Measurements from ENCODE around the gene UNK.

DNA sequence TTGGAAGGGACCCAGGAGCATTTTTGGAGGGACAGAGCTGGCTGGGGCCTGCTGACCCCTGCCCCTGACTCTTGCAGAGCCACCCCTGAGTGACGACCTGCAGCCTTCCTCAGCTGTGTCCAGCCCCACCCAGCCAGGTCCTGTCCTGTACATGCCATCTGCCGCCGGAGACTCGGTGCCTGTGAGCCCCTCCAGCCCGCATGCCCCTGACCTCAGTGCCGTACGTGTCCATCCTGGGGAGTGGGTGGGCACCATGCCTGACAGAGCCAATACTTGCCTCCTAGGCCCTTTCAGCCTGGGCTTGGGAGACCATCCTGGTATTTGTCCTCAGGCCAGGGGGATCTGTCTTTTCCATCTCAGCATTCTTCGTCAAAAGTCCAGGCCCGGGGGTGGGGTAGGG lies 32.1 kb downstream of the UNK start:
- no peak for TF ChIP-seq POLR2A (IDR thresholded peaks at IDR 0.05)
- TF ChIP-seq, protein P1, sequence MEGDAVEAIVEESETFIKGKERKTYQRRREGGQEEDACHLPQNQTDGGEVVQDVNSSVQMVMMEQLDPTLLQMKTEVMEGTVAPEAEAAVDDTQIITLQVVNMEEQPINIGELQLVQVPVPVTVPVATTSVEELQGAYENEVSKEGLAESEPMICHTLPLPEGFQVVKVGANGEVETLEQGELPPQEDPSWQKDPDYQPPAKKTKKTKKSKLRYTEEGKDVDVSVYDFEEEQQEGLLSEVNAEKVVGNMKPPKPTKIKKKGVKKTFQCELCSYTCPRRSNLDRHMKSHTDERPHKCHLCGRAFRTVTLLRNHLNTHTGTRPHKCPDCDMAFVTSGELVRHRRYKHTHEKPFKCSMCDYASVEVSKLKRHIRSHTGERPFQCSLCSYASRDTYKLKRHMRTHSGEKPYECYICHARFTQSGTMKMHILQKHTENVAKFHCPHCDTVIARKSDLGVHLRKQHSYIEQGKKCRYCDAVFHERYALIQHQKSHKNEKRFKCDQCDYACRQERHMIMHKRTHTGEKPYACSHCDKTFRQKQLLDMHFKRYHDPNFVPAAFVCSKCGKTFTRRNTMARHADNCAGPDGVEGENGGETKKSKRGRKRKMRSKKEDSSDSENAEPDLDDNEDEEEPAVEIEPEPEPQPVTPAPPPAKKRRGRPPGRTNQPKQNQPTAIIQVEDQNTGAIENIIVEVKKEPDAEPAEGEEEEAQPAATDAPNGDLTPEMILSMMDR (IDR thresholded peaks at IDR 0.05), result no peak
